Measurements from ENCODE around the gene ANGEL1. TPM values are rescaled to one million over a fixed set of nuclear protein-coding genes. Genes with fewer than 3 reads are reported as not detected.

ANGEL1 gene
- total and polyA plus RNA-seq, 2 of the 13 experiments (the other 11 are each of a cell fraction or from before 2014, with no cell fraction given) = 14.3 to 20.1 TPM

DNA sequence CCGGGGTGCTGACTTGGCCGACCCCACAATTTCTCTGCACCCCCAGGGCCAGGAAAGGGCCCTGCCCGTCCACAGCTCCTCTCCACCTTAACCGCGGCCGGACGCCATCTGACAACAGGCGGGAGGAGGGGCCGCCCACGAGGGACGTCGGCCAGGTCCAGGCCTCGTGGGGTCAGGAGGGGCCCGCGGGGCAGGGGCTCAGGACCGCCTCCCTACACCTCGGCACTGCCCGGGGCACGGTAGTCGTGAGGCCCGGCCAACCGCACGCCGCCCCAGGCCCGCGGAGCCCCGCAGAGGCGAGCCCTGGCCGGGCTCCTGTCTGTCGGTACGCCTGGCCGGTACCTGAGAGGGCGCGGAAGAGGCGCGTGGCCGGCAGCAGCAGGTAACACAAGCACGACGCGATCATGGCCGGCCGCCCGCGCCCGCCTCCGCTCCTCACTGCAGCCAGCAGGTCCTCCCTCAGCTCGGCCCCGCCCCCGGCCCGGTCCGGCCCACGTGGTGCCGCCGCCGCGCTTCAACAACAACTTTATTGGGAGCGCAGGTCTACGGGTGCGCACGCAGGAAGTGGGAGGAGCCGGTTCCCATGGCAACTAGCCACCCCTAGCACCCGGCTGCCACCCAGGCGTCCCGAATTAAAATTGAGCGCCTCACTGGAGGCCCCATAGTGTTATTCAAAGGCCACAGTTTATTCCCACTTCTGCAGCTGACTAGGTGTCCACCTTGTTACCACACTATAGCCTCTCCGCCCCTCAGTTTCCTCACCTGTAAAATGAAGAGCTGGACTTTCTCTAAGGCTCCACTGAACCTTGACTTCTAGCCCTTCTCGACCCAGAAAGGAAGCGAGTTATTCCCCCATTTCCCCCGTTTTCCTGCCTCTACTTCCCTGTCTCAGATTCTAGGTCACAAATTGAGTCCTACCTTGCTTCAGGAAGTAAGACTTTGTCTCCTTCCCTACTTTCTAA is at the start of gene ANGEL1 (continued):
- TF ChIP-seq, protein P1, sequence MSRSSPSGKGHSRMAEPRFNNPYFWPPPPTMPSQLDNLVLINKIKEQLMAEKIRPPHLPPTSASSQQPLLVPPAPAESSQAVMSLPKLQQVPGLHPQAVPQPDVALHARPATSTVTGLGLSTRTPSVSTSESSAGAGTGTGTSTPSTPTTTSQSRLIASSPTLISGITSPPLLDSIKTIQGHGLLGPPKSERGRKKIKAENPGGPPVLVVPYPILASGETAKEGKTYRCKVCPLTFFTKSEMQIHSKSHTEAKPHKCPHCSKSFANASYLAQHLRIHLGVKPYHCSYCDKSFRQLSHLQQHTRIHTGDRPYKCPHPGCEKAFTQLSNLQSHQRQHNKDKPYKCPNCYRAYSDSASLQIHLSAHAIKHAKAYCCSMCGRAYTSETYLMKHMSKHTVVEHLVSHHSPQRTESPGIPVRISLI (CRISPR knock-in tag; IDR thresholded peaks at IDR 0.05; ENCODE audit: borderline replicate concordance) = peak; percentile 35; the same call in 1 of the 2 replicates
- TF ChIP-seq ZNF780A (CRISPR knock-in tag; IDR thresholded peaks at IDR 0.05) (no peak), RBAK (CRISPR knock-in tag; IDR thresholded peaks at IDR 0.05) (no peak), TBP (CRISPR knock-in tag; IDR thresholded peaks at IDR 0.05) (no peak), TCF7 (IDR thresholded peaks at IDR 0.05; ENCODE audit: low read depth) (no peak), ZNF572 (CRISPR knock-in tag; IDR thresholded peaks at IDR 0.05) (no peak), ZNF253 (CRISPR knock-in tag; IDR thresholded peaks at IDR 0.05; ENCODE audit: borderline replicate concordance) (no peak), MEIS1 (CRISPR knock-in tag; IDR thresholded peaks at IDR 0.05; ENCODE audit: borderline replicate concordance) (no peak), JUN (CRISPR knock-in tag; IDR thresholded peaks at IDR 0.05) (no peak), SRY (CRISPR knock-in tag; IDR thresholded peaks at IDR 0.05) (peak; percentile 75), ZNF773 (CRISPR knock-in tag; IDR thresholded peaks at IDR 0.05; ENCODE audit: borderline replicate concordance) (no peak), CCAR2 (optimal IDR thresholded peaks at IDR 0.05; ENCODE audit: low read depth, low read length) (no peak), NR2F6 (IDR thresholded peaks at IDR 0.05) (no peak), NR2F6 (CRISPR knock-in tag; IDR thresholded peaks at IDR 0.05) (peak; percentile 54; the same call in 1 of the 2 replicates)
- TF ChIP-seq, protein P2, sequence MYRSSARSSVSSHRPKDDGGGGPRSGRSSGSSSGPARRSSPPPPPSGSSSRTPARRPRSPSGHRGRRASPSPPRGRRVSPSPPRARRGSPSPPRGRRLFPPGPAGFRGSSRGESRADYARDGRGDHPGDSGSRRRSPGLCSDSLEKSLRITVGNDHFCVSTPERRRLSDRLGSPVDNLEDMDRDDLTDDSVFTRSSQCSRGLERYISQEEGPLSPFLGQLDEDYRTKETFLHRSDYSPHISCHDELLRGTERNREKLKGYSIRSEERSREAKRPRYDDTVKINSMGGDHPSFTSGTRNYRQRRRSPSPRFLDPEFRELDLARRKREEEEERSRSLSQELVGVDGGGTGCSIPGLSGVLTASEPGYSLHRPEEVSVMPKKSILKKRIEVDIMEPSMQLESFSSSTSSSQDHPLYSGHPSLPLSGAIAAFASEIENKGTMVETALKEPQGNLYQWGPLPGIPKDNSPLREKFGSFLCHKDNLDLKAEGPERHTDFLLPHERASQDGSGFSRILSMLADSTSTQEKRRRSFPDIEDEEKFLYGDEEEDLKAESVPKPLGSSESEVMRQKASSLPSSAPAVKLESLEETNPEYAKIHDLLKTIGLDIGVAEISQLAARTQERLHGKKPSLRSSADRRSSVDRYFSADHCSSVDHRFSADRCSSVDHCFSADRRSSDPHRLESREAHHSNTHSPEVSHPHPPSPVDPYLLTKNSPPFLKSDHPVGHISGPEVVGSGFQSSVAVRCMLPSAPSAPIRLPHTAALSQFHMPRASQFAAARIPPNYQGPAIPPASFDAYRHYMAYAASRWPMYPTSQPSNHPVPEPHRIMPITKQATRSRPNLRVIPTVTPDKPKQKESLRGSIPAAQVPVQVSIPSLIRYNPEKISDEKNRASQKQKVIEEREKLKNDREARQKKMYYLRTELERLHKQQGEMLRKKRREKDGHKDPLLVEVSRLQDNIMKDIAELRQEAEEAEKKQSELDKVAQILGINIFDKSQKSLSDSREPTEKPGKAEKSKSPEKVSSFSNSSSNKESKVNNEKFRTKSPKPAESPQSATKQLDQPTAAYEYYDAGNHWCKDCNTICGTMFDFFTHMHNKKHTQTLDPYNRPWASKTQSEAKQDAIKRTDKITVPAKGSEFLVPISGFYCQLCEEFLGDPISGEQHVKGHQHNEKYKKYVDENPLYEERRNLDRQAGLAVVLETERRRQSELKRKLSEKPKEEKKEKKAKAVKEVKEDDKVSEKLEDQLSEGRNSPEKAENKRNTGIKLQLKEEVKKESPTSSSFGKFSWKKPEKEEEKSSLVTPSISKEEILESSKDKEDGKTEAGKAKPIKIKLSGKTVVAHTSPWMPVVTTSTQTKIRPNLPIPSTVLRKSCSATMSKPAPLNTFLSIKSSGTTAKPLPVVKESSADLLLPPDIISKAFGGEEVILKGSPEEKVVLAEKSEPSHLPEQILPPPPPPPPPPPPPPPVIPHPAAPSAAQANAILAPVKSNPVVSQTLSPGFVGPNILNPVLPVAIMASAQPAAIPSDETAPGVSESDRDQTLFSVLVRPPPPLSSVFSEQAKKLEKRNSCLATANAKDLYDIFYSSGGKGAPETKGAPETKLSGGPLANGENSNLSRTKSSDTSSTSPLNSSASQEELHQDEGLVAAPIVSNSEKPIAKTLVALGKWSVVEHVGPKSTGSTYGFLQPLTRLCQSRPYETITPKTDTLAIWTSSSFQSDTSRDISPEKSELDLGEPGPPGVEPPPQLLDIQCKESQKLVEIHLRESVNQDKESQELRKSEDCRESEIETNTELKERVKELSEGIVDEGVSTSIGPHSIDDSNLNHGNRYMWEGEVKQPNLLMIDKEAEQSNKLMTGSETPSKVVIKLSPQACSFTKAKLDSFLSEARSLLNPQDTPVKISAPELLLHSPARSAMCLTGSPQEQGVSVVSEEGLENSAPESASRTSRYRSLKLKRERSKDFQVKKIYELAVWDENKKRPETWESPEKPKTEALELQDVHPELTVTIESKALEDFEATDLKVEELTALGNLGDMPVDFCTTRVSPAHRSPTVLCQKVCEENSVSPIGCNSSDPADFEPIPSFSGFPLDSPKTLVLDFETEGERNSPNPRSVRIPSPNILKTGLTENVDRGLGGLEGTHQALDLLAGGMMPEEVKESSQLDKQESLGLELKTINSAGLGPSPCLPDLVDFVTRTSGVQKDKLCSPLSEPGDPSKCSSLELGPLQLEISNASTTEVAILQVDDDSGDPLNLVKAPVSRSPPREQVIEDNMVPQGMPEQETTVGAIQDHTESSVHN (CRISPR knock-in tag; IDR thresholded peaks at IDR 0.05) = no peak
- TF ChIP-seq, protein P3, sequence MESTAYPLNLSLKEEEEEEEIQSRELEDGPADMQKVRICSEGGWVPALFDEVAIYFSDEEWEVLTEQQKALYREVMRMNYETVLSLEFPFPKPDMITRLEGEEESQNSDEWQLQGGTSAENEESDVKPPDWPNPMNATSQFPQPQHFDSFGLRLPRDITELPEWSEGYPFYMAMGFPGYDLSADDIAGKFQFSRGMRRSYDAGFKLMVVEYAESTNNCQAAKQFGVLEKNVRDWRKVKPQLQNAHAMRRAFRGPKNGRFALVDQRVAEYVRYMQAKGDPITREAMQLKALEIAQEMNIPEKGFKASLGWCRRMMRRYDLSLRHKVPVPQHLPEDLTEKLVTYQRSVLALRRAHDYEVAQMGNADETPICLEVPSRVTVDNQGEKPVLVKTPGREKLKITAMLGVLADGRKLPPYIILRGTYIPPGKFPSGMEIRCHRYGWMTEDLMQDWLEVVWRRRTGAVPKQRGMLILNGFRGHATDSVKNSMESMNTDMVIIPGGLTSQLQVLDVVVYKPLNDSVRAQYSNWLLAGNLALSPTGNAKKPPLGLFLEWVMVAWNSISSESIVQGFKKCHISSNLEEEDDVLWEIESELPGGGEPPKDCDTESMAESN (CRISPR knock-in tag; conservative IDR thresholded peaks at IDR 0.05) = peak; percentile 88
- TF ChIP-seq, protein P4, sequence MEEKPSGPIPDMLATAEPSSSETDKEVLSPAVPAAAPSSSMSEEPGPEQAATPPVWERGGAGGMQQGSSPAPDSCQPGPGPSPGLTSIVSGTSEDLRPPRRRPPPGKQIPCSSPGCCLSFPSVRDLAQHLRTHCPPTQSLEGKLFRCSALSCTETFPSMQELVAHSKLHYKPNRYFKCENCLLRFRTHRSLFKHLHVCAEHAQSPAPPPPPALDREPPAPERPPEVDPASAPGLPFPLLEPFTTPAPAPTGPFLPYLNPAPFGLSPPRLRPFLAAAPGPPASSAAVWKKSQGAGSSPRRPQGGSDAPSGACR (CRISPR knock-in tag; IDR thresholded peaks at IDR 0.05) = peak; percentile 39; the same call in 1 of the 2 replicates

All from HepG2 (cell line).